Measurements from ENCODE around the gene RPS27L. TPM values are rescaled to one million over a fixed set of nuclear protein-coding genes. Genes with fewer than 3 reads are reported as not detected.

Gene RPS27L
- polyA plus RNA-seq, 2 of the 4 experiments (the other 2 are of a cell fraction) = 609 to 748 TPM

GRCh38 chr15:63187589-63188226 is 30.4 kb upstream of the RPS27L start:
- no peak overlapping the region for H3K4me2 ChIP-seq
- no peaks in the 10 kb centered on the region for H3K9me3 ChIP-seq
- ATAC-seq (no peak), FAIRE-seq (no peak), DNase-seq (ENCODE audit: low read depth in 1 of 2, low spot score in 1 of 2) (no peak)
- TF ChIP-seq RNF2 (IDR thresholded peaks at IDR 0.05; ENCODE audit: borderline replicate concordance, low read depth) = no peak
- TF ChIP-seq SREBF2 (IDR thresholded peaks at IDR 0.05) = no peak
- no peak for TF ChIP-seq NR3C1 (IDR thresholded peaks at IDR 0.05)
- no peak for TF ChIP-seq TFCP2L1 (CRISPR knock-in tag; IDR thresholded peaks at IDR 0.05)
- no peak for TF ChIP-seq CHD2 (IDR thresholded peaks at IDR 0.05; ENCODE audit: low read length, partially characterized antibody)
- TF ChIP-seq REST (IDR thresholded peaks at IDR 0.05) = no peak
- TF ChIP-seq POLR2AphosphoS2 (conservative IDR thresholded peaks at IDR 0.05; ENCODE audit: low read length) = no peak
- TF ChIP-seq KDM1A (IDR thresholded peaks at IDR 0.05; ENCODE audit: low read depth) = no peak
- TF ChIP-seq GATA3 (IDR thresholded peaks at IDR 0.05; ENCODE audit: borderline replicate concordance) = no peak
- TF ChIP-seq FOSB (CRISPR knock-in tag; IDR thresholded peaks at IDR 0.05) = no peak
- TF ChIP-seq HEYL (CRISPR knock-in tag; IDR thresholded peaks at IDR 0.05) = no peak
- no peak for TF ChIP-seq EHF (CRISPR knock-in tag; IDR thresholded peaks at IDR 0.05)
- no peak for TF ChIP-seq RAD21 (conservative IDR thresholded peaks at IDR 0.05 in 1 of 2, IDR thresholded peaks at IDR 0.05 in 1 of 2)
- no peak for TF ChIP-seq CHD4 (IDR thresholded peaks at IDR 0.05; ENCODE audit: borderline replicate concordance)
- no peak for TF ChIP-seq BHLHE40 (IDR thresholded peaks at IDR 0.05; ENCODE audit: low read depth, low read length)
- no peak for TF ChIP-seq NPAS2 (CRISPR knock-in tag; IDR thresholded peaks at IDR 0.05; ENCODE audit: borderline replicate concordance)
- TF ChIP-seq CTCF (IDR thresholded peaks at IDR 0.05) = no peak
- no peak for TF ChIP-seq ELK1 (IDR thresholded peaks at IDR 0.05; ENCODE audit: low read depth, low read length)
- no peak for TF ChIP-seq ZFP36 (IDR thresholded peaks at IDR 0.05; ENCODE audit: borderline replicate concordance, partially characterized antibody)
- whole genome bisulfite sequencing (ENCODE audit: missing lambda C conversion rate) = 85% methylated on average over 5 of the region's 5 CpGs
- POLR2A ChIA-PET = no interaction called here
- H3K27ac ChIP-seq = peak overlapping the region in 1 of 2 experiments; percentile 20; a peak in 1 of 6 replicates
- CTCF ChIA-PET = interaction anchor here (0.6 to 1.1 kb wide), 3 partner anchors 33 to 67 kb away, joined by 3 to 5 read pairs (median 3); no protein-coding TSS in a partner anchor
- H3K4me1 ChIP-seq = peaks cover 36% of the 10 kb centered on the region
- H3K4me3 ChIP-seq = no peak overlapping the region

- no peak overlapping the region for H3K4me3 ChIP-seq
- H3K4me2 ChIP-seq = peak overlapping the region; percentile 59
- ATAC-seq = no peak
- H3K27ac ChIP-seq = peak overlapping the region; percentile 52 to 70
- peak; percentile 52 to 66 for DNase-seq (ENCODE audit: low read depth in 1 of 2, low spot score in 1 of 2)
- peak; percentile 88 for FAIRE-seq
- ChIA-PET POLR2A (interaction anchor here (1.1 to 2.5 kb wide), 2 partner anchors 29 to 91 kb away, joined by 3 to 13 read pairs; partner anchors contain the start of genes APH1B and RPS27L), CTCF (interaction anchor here (0.8 to 2.4 kb wide), 9 partner anchors 9 to 882 kb away, joined by 3 to 12 read pairs (median 5); no protein-coding TSS in a partner anchor)
- peaks cover 34% of the 10 kb centered on the region for H3K4me1 ChIP-seq
- no peaks in the 10 kb centered on the region for H3K9me3 ChIP-seq
- 0 out of 2 replicates have a peak, but pooled peaks have one; percentile 47 for TF ChIP-seq MAX (IDR thresholded peaks at IDR 0.05)
- no peak for TF ChIP-seq NFE2L2 (conservative IDR thresholded peaks at IDR 0.05; ENCODE audit: low read length)
- peak; percentile 85 to 88 for TF ChIP-seq CEBPB (IDR thresholded peaks at IDR 0.05)
- no peak for TF ChIP-seq CBX2 (IDR thresholded peaks at IDR 0.05; ENCODE audit: borderline replicate concordance, low read depth)
- TF ChIP-seq PBX3 (IDR thresholded peaks at IDR 0.05) = no peak
- TF ChIP-seq HOXB5 (CRISPR knock-in tag; IDR thresholded peaks at IDR 0.05) = no peak
- TF ChIP-seq FOSL2 (IDR thresholded peaks at IDR 0.05) = no peak
- peak; percentile 64 for TF ChIP-seq FOSL2 (CRISPR knock-in tag; IDR thresholded peaks at IDR 0.05)
- TF ChIP-seq HOXB13 (CRISPR knock-in tag; IDR thresholded peaks at IDR 0.05; ENCODE audit: low read depth) = no peak
- WGBS (ENCODE audit: missing lambda C conversion rate) = 41% methylated on average over 2 of the region's 2 CpGs
These were observed 28.8 kb upstream of the RPS27L start for GRCh38 chr15:63186065-63186464.
